DOHH2 (cell line): ENCODE data around the gene TMTC1.

Experiments
- H3F3A ChIP-seq: fragments of 200-600 bp; sonication (generic), shearing (Covaris generic); 2 replicates; pipeline ENCODE4 v1.6.0; 2016; ENCODE audit warnings: antibody characterized with exemption, mild to moderate bottlenecking; ENCODE audit not compliant: control insufficient read depth, insufficient read depth
- H3K27ac ChIP-seq: fragments of 200-600 bp; sonication (generic); 2 replicates; pipeline ENCODE4 v1.5.1; 2014; ENCODE audit warnings: low read depth, mild to moderate bottlenecking, low read length, moderate library complexity
- H3K27me3 ChIP-seq: fragments of 200-600 bp; sonication (generic); 2 replicates; pipeline ENCODE4 v1.6.1; 2014; ENCODE audit warnings: mild to moderate bottlenecking, low read length, mixed read lengths; ENCODE audit not compliant: control insufficient read depth
- H3K36me3 ChIP-seq: fragments of 200-600 bp; sonication (generic); 2 replicates; pipeline ENCODE4 v1.6.1; 2014; ENCODE audit warnings: mild to moderate bottlenecking, low read length, moderate library complexity, mixed read lengths; ENCODE audit not compliant: control insufficient read depth
- H3K4me1 ChIP-seq: fragments of 200-600 bp; sonication (generic); 2 replicates; pipeline ENCODE4 v1.6.1; 2014; ENCODE audit warnings: mild to moderate bottlenecking, low read length, mixed read lengths; ENCODE audit not compliant: control insufficient read depth
- H3K4me2 ChIP-seq: fragments of 200-600 bp; sonication (generic); 2 replicates; pipeline ENCODE4 v1.6.0; 2014; ENCODE audit warnings: mild to moderate bottlenecking, low read length, moderate library complexity
- H3K4me3 ChIP-seq: fragments of 200-600 bp; sonication (generic); 2 replicates; pipeline ENCODE4 v1.5.1; 2014; ENCODE audit warnings: mild to moderate bottlenecking, low read length, mixed read lengths
- H3K79me2 ChIP-seq: fragments of 200-600 bp; sonication (generic); 2 replicates; pipeline ENCODE4 v1.6.1; 2014; ENCODE audit warnings: mild to moderate bottlenecking, low read length, mixed read lengths; ENCODE audit not compliant: control insufficient read depth
- H3K9me2 ChIP-seq: fragments of 200-600 bp; sonication (generic); replicated peaks from 2 replicates; pipeline ENCODE4 v1.6.1; 2014; ENCODE audit warnings: mild to moderate bottlenecking, low read length, mixed read lengths; ENCODE audit not compliant: control insufficient read depth
- H3K9me3 ChIP-seq: fragments of 200-600 bp; sonication (generic); 2 replicates; pipeline ENCODE4 v1.6.1; 2014; ENCODE audit warnings: antibody characterized with exemption, low read length, mixed read lengths; ENCODE audit not compliant: control insufficient read depth, insufficient read depth
- H4K20me1 ChIP-seq: fragments of 200-600 bp; sonication (generic); 2 replicates; pipeline ENCODE4 v1.6.0; 2014; ENCODE audit warnings: low read depth, mild to moderate bottlenecking, antibody characterized with exemption, low read length, moderate library complexity; ENCODE audit not compliant: control insufficient read depth, insufficient read depth
- EZH2phosphoT487 ChIP-seq: fragments of 200-600 bp; sonication (generic); IDR thresholded peaks from 2 replicates; pipeline ENCODE4 v1.6.1; 2017; ENCODE audit warnings: borderline replicate concordance, mild to moderate bottlenecking, antibody characterized with exemption, low read length, moderate library complexity, mixed read lengths
- TF ChIP-seq, protein P1 (sequence below): fragments of 200-600 bp; sonication (generic); IDR thresholded peaks from one replicate; pipeline ENCODE4 v1.5.1; 2014; ENCODE audit warnings: antibody characterized with exemption, mild to moderate bottlenecking, low read depth, low read length; ENCODE audit not compliant: poor library complexity, severe bottlenecking

Gene TMTC1

DNA sequence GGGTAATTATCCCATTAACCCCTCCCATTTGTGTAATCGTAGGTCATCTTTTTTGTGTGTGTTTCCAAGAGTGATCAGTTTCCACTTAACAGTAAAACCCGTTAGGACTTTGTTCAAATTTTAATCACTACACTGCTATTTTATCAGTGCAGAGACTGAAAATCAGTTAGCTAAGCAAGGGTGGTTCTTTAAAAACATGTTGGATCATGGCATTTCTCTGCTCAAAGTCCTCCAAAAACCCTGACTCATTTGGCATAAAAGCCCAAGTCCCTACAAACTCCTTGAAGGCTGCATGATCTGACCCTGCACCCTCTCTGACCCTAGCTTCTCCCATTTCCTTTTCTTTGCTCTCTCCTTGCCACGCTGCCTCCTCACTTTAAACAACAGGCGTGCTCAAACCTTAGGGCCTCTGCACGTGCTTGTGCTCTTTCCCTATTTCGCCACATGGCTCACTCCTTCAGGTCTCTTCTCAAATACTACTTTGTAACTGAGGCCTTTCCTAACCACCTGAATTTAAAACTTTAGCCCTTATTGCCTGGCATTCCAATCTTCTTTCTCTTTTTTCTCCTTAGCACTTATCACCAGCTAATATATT is 273.1 kb downstream of the TMTC1 start:
- Histone ChIP-seq H3K27me3 (peaks cover 7% of the 10 kb centered on the region; the same call in 1 of the 2 replicates), H3K36me3 (no peaks in the 10 kb centered on the region), H3K4me3 (no peak overlapping the region), H3K4me1 (no peaks in the 10 kb centered on the region), H3K79me2 (no peaks in the 10 kb centered on the region), H3K9me3 (no peaks in the 10 kb centered on the region), H3K27ac (no peak overlapping the region), H3F3A (no peaks in the 10 kb centered on the region), H3K4me2 (no peak overlapping the region), H4K20me1 (no peaks in the 10 kb centered on the region), H3K9me2 (no peaks in the 10 kb centered on the region)
- TF ChIP-seq EZH2phosphoT487 = no peak
- TF ChIP-seq, protein P1, sequence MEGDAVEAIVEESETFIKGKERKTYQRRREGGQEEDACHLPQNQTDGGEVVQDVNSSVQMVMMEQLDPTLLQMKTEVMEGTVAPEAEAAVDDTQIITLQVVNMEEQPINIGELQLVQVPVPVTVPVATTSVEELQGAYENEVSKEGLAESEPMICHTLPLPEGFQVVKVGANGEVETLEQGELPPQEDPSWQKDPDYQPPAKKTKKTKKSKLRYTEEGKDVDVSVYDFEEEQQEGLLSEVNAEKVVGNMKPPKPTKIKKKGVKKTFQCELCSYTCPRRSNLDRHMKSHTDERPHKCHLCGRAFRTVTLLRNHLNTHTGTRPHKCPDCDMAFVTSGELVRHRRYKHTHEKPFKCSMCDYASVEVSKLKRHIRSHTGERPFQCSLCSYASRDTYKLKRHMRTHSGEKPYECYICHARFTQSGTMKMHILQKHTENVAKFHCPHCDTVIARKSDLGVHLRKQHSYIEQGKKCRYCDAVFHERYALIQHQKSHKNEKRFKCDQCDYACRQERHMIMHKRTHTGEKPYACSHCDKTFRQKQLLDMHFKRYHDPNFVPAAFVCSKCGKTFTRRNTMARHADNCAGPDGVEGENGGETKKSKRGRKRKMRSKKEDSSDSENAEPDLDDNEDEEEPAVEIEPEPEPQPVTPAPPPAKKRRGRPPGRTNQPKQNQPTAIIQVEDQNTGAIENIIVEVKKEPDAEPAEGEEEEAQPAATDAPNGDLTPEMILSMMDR = no peak

DNA sequence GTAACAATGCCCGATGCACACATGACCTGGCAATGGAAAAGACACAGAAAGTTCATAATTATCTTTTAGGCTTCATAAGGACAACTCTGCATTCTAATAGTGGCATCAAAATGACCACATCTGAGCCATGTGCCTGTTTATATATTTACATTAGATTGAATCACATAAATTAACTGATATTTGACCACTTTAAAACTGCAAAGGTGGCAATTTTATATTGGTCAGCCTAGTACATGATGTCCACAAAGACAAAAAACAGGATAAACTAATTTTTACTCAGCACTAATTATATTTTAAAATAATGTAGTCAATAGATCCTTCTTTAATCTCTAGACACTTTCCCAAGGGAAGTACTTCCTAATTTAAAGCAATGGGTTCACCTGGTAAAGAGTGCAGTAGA is 274.2 kb downstream of the TMTC1 start:
- H3K9me2 ChIP-seq = no peaks in the 10 kb centered on the region
- H3K4me1 ChIP-seq = no peaks in the 10 kb centered on the region
- H3K27me3 ChIP-seq = peaks cover 7% of the 10 kb centered on the region; the same call in 1 of the 2 replicates
- H3K9me3 ChIP-seq = no peaks in the 10 kb centered on the region
- H3K27ac ChIP-seq = no peak overlapping the region
- H3K36me3 ChIP-seq = no peaks in the 10 kb centered on the region
- no peak overlapping the region for H3K4me2 ChIP-seq
- TF ChIP-seq, protein P1 = no peak
- no peak for TF ChIP-seq EZH2phosphoT487
- H3K79me2 ChIP-seq = no peaks in the 10 kb centered on the region
- H4K20me1 ChIP-seq = no peaks in the 10 kb centered on the region
- no peaks in the 10 kb centered on the region for H3F3A ChIP-seq
- H3K4me3 ChIP-seq = no peak overlapping the region

DNA sequence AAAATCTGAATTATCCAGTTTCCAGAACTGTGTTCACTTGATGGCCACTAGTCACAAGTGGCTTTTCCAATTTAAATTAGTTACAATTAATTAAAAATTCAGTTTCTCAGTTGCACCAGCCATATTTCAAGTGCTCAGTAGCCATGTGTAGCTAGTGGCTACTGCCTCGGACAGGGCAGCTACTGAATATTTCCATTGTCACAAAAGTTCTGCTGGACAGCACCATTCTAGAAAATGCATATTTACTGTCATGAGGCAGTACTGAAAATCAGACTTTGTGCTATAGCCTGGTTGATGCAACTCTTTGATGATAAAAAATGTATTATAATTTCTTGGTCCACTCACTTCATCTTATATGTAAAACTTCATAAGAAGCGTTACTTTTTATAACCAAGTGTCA is 274.8 kb downstream of the TMTC1 start:
- H3K79me2 ChIP-seq = no peaks in the 10 kb centered on the region
- peaks cover 7% of the 10 kb centered on the region; the same call in 1 of the 2 replicates for H3K27me3 ChIP-seq
- no peak overlapping the region for H3K4me3 ChIP-seq
- no peak overlapping the region for H3K27ac ChIP-seq
- no peaks in the 10 kb centered on the region for H3K9me2 ChIP-seq
- H3F3A ChIP-seq = no peaks in the 10 kb centered on the region
- TF ChIP-seq, protein P1 = no peak
- no peak for TF ChIP-seq EZH2phosphoT487
- H3K36me3 ChIP-seq = no peaks in the 10 kb centered on the region
- no peaks in the 10 kb centered on the region for H4K20me1 ChIP-seq
- H3K4me1 ChIP-seq = no peaks in the 10 kb centered on the region
- no peak overlapping the region for H3K4me2 ChIP-seq
- H3K9me3 ChIP-seq = no peaks in the 10 kb centered on the region
